Ovary (tissue), 3 donors: ENCODE results near the gene ZNF511.

Experiments
- CTCF ChIP-seq, 3 donors: fragments of 450-650 bp in 2 of 3; fragments of 200-600 bp in 1 of 3; IDR thresholded peaks; one replicate each; pipeline versions ENCODE4 v1.5.1 to v1.8.0; 2016 to 2022; ENCODE audit warnings: antibody characterized with exemption in 3 of 3, mild to moderate bottlenecking in 1 of 3
- EP300 ChIP-seq: sonication (generic); formaldehyde crosslinking; IDR thresholded peaks from one replicate; pipeline ENCODE4 v1.6.1; 2017; ENCODE audit warnings: antibody characterized with exemption
- POLR2A ChIP-seq: fragments of 450-650 bp; IDR thresholded peaks from one replicate; pipeline ENCODE4 v1.6.1; 2017; ENCODE audit warnings: antibody characterized with exemption, mild to moderate bottlenecking, moderate library complexity
- donor health status: DM: no; HTN: no; CAD: no.

DNA sequence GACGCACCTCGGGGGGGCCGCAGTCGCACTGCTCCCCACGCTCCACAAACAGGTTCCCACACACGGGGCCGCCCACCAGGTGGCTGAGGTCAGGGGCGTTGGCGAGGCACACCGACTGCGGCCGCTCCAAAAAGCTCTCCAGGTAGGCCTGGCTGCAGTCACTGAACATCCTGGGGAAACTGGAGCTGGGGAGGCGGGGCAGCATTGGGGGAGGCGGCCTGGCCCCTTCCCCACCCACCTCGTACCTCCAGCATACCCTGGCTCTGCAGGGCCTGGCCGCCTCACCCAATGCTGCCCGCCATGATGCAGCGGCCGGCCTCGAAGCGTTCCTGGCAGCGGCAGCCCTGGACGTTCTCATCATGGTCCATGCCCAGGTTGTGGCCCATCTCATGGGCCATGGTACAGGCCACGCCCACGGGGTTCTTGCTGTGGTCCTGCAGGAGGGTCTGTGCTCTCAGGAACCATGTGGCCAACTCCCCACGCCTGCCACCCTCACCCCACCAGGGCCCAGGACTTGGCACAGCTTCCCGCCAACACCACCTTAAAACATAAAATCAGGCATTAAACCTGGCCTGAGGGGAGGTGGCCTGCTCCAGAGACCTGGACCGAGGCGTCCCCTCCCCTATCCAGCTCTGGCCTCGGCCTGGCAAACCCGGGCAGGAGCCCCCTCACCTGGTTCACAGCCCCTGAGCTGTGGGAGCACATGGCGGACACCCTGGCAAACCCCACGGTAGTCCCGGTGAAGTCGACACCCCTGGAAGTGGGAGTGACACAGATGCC is 37.0 kb upstream of the ZNF511 start:
- no peak for TF ChIP-seq CTCF (IDR thresholded peaks at IDR 0.05)
- TF ChIP-seq POLR2A = no peak
- no peak for TF ChIP-seq EP300
